HG03280 (cell line): Measurements from ENCODE around the gene COPG2.
A peak's percentile ranks its signal among the peaks of the same experiment; 100 is the strongest.
"Not testable (repeated sequence)": the region's sequence is repeated elsewhere in the genome, so short reads cannot be mapped to it uniquely, and the experiment has no call there.

ENCODE experiments used
- ATAC-seq: cut with Tn5 transposase; IDR thresholded peaks from one replicate; pipeline ENCODE4 v1.9.1; 2021; ENCODE audit warnings: mild to moderate bottlenecking, moderate library complexity; ENCODE audit not compliant: unreplicated experiment

COPG2 gene, protein sequence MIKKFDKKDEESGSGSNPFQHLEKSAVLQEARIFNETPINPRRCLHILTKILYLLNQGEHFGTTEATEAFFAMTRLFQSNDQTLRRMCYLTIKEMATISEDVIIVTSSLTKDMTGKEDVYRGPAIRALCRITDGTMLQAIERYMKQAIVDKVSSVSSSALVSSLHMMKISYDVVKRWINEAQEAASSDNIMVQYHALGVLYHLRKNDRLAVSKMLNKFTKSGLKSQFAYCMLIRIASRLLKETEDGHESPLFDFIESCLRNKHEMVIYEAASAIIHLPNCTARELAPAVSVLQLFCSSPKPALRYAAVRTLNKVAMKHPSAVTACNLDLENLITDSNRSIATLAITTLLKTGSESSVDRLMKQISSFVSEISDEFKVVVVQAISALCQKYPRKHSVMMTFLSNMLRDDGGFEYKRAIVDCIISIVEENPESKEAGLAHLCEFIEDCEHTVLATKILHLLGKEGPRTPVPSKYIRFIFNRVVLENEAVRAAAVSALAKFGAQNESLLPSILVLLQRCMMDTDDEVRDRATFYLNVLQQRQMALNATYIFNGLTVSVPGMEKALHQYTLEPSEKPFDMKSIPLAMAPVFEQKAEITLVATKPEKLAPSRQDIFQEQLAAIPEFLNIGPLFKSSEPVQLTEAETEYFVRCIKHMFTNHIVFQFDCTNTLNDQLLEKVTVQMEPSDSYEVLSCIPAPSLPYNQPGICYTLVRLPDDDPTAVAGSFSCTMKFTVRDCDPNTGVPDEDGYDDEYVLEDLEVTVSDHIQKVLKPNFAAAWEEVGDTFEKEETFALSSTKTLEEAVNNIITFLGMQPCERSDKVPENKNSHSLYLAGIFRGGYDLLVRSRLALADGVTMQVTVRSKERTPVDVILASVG

DNA sequence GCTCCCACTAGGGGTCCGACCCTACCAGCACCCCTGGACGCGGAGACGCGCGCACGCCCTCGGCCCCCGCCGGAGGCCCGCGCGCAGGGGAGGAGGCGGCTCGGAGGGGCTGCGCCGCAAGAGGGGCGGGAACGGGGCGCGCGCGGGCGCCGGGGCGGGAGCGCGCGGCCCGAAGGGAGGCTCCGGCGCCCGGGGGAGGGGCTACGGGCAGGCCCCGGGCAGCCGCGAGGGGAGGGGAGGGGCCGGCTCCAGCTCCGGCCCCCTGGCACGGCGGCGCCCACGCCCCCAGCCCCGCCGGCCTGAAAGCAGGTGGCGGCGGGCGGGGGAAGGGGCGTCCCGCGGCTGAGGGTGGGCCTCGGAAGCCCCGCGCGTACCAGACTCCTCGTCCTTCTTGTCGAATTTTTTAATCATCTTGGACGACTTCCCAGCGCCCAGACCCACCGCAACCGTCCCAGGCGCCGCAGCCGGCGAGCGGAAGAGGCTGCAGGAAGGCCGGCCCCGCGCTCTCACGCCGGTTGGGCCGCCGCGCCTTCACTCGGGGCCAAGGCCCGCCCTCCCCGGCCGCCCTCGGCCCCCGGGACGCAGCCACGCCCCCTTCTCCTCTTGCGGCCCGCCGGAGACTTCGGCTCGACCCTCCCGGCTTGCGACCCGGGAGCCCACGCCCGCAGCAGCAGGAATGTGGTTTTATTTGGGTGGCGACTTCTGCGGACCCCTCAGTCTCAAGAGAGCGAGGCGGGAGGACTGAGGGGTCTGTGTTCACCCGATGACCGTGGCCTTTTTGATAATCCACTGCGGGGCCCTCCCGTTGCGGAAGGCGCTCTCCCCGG is at the start of gene COPG2:
Gene COPG2, minus strand, starts transcription at position 491 of the 827 bp plus-strand sequence. Its CDS starts 80 bp downstream, at position 411.
- ATAC-seq = peak; percentile 96

DNA sequence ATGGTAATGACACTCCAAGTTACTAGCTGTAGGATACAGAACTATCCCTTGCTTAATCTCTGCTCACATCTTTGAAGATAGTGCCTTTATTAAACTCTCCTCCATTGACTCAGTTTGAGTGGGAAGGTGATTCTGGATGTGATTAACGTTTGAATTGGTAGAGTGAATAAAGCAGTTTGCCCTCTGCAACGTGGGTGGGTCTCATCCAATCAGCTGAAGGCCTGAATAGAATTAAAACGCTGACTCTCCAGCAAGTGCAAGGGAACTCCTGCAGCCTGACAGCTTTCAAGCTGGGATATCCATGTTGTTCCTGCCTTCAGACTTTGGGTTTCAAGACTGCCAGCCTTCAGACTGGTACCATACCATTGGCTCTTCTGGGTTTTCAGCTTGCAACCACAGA is 43.9 kb upstream of the COPG2 start:
- ATAC-seq = no peak

DNA sequence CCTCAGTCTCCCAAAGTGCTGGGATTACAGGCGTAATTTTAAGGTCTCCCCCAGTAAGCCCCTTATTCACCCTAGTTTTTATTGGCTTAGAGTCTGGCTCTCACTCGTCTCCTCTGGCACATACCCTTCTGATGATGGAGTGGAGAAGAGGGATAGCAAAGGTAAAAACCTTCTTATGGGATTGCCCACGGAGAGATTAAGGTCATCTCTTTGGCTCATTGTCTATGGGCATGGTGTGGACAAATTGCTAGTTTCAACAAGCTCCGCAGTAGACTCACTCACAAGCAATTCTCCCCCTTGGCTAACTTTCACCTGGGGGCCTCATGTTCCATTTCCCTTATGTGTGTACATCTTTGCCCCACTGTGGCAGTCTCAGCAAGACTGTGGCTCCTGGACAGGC is 40.2 kb upstream of the COPG2 start:
- no peak for ATAC-seq

DNA sequence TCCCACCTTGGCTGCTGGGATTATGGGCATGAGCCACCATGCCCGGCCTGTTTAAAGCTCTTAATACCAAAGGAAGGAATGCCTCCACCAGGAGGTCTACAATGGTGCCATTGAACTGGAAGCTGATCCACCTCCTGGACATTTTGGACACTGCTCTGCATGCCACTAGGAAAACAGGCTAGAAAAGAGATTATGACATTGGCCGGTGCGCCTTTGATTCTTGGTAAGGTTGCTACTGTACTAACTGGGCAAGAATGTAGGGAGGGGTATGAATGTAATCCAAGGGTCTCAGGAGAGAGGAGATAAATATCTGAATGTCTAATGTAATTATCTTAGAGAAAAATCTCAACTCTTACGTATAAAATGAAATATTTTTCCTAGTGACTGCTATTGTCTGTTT is 39.5 kb upstream of the COPG2 start:
- no peak for ATAC-seq

DNA sequence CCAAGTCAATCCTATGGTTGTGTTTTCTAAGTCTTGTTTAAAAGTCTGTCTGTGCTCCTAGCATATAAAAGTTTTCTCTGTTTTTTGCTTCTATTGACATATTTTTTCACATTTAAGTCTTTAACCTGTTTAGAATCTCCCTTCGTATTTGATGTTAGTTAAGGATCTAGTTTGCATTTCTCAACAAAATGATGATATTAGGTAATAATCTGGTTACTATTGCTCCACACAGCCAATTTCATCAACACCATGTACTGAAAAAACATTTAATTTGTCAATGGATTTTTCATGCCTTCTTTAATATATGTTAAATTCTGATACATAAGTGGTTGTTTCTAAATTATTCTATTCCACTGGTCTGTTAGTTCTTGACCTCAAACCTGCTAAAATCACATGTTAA is 35.3 kb upstream of the COPG2 start:
- ATAC-seq = no peak

DNA sequence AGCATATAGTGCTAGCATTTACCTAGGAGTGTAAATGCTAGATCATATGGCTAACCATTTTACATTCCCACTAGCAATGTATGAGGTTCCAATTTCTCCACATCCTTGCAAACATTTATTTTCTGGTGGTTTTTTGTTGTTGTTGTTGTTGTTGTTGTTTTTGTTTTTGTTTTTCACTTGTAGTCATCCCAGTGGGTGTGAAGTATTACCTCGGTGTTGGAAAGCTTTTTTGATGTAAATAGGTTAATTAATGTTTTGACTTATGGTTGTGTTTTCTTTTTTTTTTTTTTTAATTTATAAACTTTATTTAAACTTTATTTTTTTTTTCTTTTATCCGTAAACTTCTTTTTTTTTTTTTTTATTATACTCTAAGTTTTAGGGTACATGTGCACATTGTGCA is 33.1 kb upstream of the COPG2 start:
- ATAC-seq = no peak

DNA sequence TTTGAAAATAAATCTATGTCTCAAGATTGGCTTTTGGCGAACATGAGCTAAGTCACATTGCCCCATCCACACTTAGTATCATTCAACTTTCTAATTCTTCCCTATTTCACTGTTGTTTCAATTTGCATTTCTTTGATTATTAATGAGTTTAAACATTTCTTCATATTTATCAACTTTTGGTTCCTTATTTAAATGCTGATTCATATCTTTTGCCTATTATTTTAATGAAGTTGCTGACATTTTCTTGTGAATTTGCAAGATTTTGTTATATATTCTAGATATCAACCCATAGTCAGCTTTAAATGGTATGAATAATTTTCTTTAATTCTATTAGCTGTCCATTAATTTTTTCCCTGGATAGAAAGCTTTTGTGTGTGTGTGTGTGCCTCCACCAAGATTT is 32.2 kb upstream of the COPG2 start:
- ATAC-seq = no peak

DNA sequence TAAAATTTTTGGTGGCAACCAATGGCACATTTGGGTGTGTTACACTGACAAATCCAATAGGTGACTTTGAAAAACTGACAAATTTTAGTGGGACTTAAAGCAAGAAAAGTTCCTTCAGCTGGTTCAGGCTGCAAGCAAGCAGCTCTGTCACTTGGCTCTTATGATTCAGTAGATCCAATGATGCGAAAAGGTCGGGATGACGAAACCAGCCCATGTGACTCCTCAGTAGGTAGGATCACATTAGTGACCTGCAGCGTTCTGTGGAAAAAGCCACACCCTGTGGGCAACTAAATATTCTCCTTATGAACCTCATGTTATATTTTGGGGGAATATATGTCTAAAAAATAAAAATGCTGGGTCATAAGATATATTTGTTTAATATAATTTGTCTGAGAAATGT is 31.1 kb upstream of the COPG2 start:
- no peak for ATAC-seq

DNA sequence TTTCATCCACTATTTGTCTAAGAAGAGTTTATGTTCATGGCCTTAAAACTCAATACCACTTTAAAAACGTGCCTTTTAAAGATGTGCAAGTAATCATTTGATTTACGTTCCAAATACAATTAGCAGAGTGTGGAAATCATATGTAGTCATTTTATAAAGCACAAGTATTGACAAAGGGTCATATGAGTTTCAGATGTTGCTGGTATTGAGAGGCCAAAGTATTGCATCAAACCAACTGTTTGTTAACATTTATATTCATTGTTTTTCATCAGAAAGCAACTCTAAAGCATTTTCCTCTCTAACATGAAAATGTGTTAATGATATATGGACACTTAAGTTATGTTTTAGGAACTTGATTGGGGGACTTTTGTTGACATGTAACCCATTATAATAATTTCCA is 29.3 kb upstream of the COPG2 start:
- ATAC-seq = no peak

DNA sequence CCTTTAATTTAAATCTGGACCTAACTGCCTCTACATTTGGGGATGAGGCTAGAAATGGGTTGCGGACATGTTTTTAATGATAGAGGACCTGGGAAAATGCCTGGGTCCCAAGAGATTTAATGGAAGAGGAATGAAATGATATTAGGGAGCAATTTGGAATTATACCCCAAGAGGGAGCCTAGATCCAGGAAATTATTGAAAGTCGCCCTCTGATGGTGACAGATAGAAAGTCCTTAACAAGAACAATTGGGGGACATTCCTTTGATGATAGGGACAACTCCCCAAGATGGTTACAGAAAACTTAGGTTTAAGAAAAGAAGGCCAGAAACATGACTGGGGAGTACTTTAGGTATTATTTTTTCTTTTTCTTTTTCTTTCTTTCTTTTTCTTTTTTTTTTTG is 27.3 kb upstream of the COPG2 start:
- no peak for ATAC-seq

DNA sequence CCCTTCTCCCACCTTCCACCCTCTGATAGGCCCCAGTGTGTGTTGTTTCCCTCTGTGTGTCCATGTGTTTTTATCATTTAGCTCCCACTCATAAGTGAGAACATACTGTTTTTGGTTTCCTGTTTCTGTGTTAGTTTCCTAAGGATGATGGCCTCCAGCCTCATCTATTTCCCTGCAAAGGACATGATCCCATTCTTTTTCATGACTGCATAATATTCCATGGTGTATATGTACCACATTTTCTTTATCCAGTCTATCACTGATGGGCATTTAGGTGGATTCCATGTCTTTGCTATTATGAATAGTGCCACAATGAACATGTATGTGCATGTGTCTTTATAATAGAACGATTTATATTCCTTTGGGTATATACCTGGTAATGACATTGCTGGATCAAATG is 23.8 kb upstream of the COPG2 start:
- not testable (repeated sequence) for ATAC-seq

DNA sequence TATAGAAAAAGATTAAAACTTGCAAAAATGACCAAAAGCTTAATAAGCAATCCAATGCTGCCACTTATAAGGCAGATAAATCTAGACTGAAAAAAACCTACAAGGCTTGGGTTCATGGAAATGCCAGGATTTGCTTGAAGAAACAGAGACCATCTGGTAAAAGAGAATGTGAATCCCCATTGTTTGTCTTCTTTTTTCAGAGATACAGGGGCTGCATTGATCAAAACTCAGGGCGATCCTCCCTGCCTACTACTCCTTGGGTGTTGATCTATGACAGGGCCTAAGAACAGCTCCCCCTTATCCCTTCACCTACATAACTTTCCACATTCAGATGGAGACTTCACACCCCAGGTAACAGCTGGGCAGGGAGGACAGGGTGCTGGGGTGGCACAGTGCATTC is 21.1 kb upstream of the COPG2 start:
- ATAC-seq = no peak

DNA sequence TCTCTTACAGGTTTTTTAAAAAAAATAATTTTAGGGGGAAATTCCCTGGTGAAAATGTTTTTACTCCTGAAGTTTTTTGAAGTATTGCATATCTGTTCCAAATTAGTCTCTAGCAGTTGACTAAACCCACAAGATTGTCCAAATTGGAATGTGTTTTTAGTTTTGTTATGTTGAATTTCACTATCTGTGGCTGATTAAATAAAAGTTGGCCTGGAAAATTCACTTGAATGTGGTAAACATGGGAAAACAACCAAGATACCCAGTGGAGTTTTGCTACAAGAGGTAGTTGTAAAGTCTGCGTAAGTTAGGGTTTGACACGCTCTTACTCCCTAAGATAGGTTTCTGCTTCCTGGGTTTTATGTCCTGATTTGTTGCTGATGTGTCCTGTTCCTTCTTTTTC is 14.5 kb upstream of the COPG2 start:
- ATAC-seq = no peak

DNA sequence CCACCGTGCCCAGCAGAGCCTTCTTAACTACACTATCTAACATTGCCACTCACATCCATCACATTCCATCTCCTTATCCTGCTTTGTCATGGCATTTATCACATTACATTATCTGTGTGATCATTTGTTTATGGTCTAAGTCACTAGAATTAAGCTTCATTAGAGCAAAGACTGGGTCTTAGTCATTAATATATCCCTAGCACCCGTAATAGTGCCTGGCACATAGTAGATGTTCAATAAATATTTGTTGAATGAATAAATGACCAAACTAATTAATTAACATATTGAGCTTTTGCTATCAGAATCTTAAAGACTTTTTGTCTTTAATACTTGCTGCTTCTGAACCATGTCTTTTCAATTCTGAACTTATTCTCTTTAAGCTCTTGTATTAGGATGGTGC is 5.9 kb upstream of the COPG2 start:
- ATAC-seq = no peak

DNA sequence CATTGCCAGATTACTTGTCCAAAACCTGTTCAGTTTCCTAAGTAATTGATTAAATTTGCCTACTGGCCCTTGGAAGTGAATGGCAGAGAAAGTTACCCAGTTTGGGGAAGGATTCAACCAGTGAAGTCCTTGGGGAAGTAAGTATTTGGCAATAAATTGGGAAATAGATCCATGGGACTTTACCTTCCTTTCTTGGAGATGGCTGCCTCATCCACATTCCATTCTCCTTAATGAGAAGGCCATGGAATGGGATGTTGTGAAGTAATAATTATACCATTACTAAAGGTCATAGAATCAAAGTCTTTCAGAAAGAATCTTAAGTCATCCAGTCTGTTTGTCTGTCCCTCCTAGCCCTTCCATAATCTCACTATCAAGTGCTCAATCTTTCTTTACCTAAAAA is 4.5 kb upstream of the COPG2 start:
- ATAC-seq = no peak

DNA sequence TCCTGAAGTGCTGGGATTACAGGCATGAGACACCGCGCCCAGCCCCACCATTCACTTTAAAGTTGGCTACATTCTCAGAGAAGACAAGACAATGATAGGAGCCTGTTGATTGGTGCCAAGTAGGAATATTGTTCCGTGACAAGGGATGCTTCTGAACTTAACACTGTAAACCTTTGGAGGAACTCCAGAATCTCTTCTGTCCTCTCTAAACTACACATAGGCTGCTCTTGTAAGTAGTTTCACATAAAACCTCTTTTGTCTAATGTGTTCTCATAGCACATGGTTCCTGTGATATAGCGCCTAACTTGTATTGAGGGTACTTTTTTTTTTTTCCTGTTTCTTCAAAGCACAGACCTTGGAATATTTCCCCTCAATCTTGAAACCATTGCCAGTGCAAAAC is 3.6 kb upstream of the COPG2 start:
- no peak for ATAC-seq

DNA sequence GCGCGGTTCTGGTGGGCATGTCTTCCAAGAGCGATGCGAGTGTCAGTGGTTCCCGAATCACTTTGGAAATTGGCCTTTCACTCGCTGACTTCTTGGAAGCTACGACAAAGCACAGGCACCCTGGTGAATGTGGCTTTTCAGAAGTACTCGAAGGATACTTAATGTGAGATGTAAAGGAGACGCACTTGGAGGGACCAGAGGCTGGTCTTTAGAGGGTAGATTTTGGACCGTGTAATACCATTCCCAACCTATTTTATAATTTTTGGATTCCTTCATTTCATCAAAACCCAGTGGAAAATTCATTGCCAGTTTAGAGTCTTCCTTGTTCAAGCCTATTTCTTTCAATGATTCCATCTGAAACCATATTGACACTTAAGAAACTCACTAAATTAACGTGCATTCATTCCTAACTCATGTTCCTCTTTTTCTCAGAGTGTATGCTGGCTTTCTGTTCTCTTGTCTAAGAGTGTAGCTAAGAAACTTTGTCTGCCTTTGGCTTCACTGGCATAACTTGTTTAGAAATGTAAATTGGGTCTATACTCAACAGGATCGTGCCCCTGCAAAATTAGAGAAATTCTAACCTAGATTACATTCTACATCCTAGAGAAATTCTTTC is 645 bp upstream of the COPG2 start:
- ATAC-seq = no peak

DNA sequence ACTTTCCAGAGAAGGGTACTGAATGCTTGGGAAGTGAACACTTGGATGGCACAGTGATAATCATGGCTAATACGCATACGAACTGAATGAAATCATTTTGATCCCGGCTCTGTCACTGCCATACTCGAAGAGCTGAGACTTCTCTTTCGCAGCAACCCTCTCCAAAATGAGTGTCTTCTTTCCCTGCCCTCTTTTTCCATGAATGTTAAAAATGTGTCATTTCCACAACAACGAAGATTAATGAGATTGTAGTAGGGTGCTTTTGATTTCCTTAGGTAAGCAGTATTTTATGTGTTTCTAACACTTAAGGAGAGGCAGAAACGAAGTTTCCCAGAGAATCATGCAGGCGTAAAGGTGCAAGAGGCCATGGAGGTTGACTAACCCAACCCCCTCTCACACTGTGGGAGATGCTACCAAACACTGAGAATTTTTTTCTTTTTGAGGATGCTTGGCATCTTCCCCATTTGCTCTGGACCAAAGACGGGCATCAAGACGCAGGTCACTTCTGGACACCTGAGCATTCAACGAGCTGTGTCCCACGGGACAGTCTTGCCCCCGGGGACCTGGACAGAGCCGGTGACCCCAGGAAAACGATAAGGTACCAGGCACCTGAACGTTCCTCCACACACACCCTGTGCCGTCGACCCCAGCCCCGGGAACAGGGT is 823 bp downstream of the COPG2 start:
- ATAC-seq = peak; percentile 1

DNA sequence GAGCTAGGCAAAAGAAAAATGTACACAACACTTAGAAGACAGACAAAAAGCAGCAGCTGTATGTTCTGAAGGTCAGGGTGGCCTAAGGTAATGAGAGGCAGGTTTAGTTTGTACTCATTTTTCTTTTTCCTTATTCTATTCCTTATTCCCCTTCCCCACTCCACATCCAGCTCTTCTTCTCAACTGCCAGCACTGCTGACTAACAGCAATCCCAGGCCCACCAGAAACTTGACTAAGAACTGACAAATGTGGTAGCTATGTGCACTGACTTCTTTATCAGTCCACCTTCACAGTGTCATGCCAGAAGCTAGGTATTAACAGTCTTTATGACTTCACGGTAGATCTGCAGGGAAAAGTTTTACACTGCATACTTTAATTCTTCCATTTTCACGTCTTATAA is 6.1 kb downstream of the COPG2 start:
- no peak for ATAC-seq

DNA sequence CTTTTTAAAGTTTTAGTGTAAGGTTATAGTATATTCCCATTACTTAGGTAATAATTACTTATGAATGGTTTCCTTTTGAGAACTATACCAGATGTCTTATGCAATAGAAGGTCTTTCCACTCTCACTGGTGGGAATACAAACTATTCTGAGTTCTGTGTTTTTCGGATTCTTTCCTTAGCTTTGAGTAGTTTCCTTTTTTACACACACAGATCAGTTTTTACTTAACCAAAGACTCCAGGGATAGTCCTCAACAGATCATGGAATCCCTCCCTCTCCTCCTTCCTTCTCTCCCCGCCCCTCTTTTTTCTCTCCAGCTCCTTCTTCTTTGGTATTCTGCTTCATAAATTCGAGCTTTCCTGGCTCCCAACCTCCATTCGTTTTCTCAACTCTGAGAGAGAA is 13.3 kb downstream of the COPG2 start:
- no peak for ATAC-seq
